Measurements from ENCODE around the gene TOMM5.

GRCh38 chr9:37625036-37625757, 32.8 kb upstream of the TOMM5 start:
- TF ChIP-seq CTCF (IDR thresholded peaks at IDR 0.05; ENCODE audit: insufficient read depth, low read length, poor library complexity, severe bottlenecking) (no peak), EZH2phosphoT487 (conservative IDR thresholded peaks at IDR 0.05; ENCODE audit: low read length) (no peak)
